Activated naive CD8-positive, alpha-beta T cell treated with anti-CD3 and anti-CD28 coated beads, Interleukin-2, amount 50 U/mL, for 24 hours (primary cell): Measurements from ENCODE around the gene BMPR2.
"Not testable (repeated sequence)": the region's sequence is repeated elsewhere in the genome, so short reads cannot be mapped to it uniquely, and the experiment has no call there.

Experiments used
- ATAC-seq: fragments of 150-1000 bp; cut with Tn5 transposase; one replicate; pipeline ENCODE4 v1.10.0; 2021
- DNase-seq: peaks from one replicate; pipeline ENCODE4 v3.0.0; 2021
- H3K27ac Mint-ChIP-seq: one replicate; pipeline ENCODE4 v1.8.0; 2021; ENCODE audit warnings: mild to moderate bottlenecking, mixed read lengths
- H3K27me3 Mint-ChIP-seq: one replicate; pipeline ENCODE4 v1.8.0; 2021; ENCODE audit warnings: mixed read lengths
- H3K36me3 Mint-ChIP-seq: one replicate; pipeline ENCODE4 v1.8.0; 2021; ENCODE audit warnings: low read depth, mixed read lengths
- H3K4me1 Mint-ChIP-seq: one replicate; pipeline ENCODE4 v1.8.0; 2021; ENCODE audit warnings: mixed read lengths
- H3K4me3 Mint-ChIP-seq: one replicate; pipeline ENCODE4 v1.8.0; 2021; ENCODE audit warnings: mild to moderate bottlenecking, moderate library complexity, mixed read lengths
- H3K9me3 Mint-ChIP-seq: one replicate; pipeline ENCODE4 v1.8.0; 2021; ENCODE audit warnings: mixed read lengths

The BMPR2 gene

GRCh38 chr2:202375609-202376408 lies at the start of gene BMPR2:
Gene BMPR2, plus strand, starts transcription at chr2:202376327. Its CDS starts 1,148 bp downstream, at chr2:202377475.
- Mint-ChIP-seq H3K27ac (peak within 1 kb of the TSS; percentile 87), H3K4me1 (peaks cover 28% of the 10 kb centered on the region), H3K36me3 (no peaks in the 10 kb centered on the region), H3K9me3 (no peaks in the 10 kb centered on the region), H3K4me3 (peak within 1 kb of the TSS; percentile 98), H3K27me3 (no peaks in the 10 kb centered on the region)
- ATAC-seq (peak; percentile 86), DNase-seq (peak; percentile 87)

- H3K4me3 Mint-ChIP-seq: no peak overlapping the region
- ATAC-seq (no peak), DNase-seq (no peak)
- no peaks in the 10 kb centered on the region for H3K4me1 Mint-ChIP-seq
- no peak overlapping the region for H3K27ac Mint-ChIP-seq
- H3K36me3 Mint-ChIP-seq: no peaks in the 10 kb centered on the region
- no peaks in the 10 kb centered on the region for H3K27me3 Mint-ChIP-seq
- H3K9me3 Mint-ChIP-seq: no peaks in the 10 kb centered on the region
Measured at GRCh38 chr2:202327858-202328257, 48.3 kb upstream of the BMPR2 start.

- Mint-ChIP-seq H3K4me3 (no peak overlapping the region), H3K27me3 (no peaks in the 10 kb centered on the region), H3K27ac (no peak overlapping the region), H3K36me3 (no peaks in the 10 kb centered on the region), H3K4me1 (no peaks in the 10 kb centered on the region), H3K9me3 (no peaks in the 10 kb centered on the region)
- no peak for ATAC-seq
- DNase-seq: no peak
Measured at GRCh38 chr2:202335791-202336467, 40.2 kb upstream of the BMPR2 start.

GRCh38 chr2:202337151-202337550 lies 39.0 kb upstream of the BMPR2 start:
- DNase-seq: no peak
- Mint-ChIP-seq H3K4me1 (no peaks in the 10 kb centered on the region), H3K9me3 (no peaks in the 10 kb centered on the region), H3K27me3 (no peaks in the 10 kb centered on the region), H3K27ac (no peak overlapping the region), H3K36me3 (no peaks in the 10 kb centered on the region), H3K4me3 (no peak overlapping the region)
- no peak for ATAC-seq

- no peak overlapping the region for H3K27ac Mint-ChIP-seq
- no peak for DNase-seq
- H3K36me3 Mint-ChIP-seq: no peaks in the 10 kb centered on the region
- H3K27me3 Mint-ChIP-seq: no peaks in the 10 kb centered on the region
- H3K4me1 Mint-ChIP-seq: no peaks in the 10 kb centered on the region
- no peak overlapping the region for H3K4me3 Mint-ChIP-seq
- H3K9me3 Mint-ChIP-seq: no peaks in the 10 kb centered on the region
- ATAC-seq: no peak
Measured at GRCh38 chr2:202337706-202338346, 38.3 kb upstream of the BMPR2 start.

- Mint-ChIP-seq H3K4me3 (no peak overlapping the region), H3K27ac (no peak overlapping the region), H3K9me3 (no peaks in the 10 kb centered on the region), H3K36me3 (no peaks in the 10 kb centered on the region), H3K27me3 (no peaks in the 10 kb centered on the region), H3K4me1 (no peaks in the 10 kb centered on the region)
- no peak for ATAC-seq
- DNase-seq: no peak
Measured at GRCh38 chr2:202339071-202339870, 36.9 kb upstream of the BMPR2 start.

GRCh38 chr2:202344178-202344577 lies 31.9 kb upstream of the BMPR2 start:
- Mint-ChIP-seq H3K9me3 (no peaks in the 10 kb centered on the region), H3K36me3 (no peaks in the 10 kb centered on the region), H3K4me3 (no peak overlapping the region), H3K27ac (no peak overlapping the region), H3K4me1 (no peaks in the 10 kb centered on the region), H3K27me3 (no peaks in the 10 kb centered on the region)
- DNase-seq: no peak
- no peak for ATAC-seq

- Mint-ChIP-seq H3K27ac (no peak overlapping the region), H3K4me1 (no peaks in the 10 kb centered on the region), H3K27me3 (no peaks in the 10 kb centered on the region), H3K9me3 (no peaks in the 10 kb centered on the region), H3K4me3 (no peak overlapping the region), H3K36me3 (no peaks in the 10 kb centered on the region)
- DNase-seq: no peak
- no peak for ATAC-seq
Measured at GRCh38 chr2:202346180-202346579, 29.9 kb upstream of the BMPR2 start.

- Mint-ChIP-seq H3K27me3 (no peaks in the 10 kb centered on the region), H3K9me3 (no peaks in the 10 kb centered on the region), H3K4me1 (no peaks in the 10 kb centered on the region), H3K4me3 (no peak overlapping the region), H3K27ac (no peak overlapping the region), H3K36me3 (no peaks in the 10 kb centered on the region)
- no peak for ATAC-seq
- no peak for DNase-seq
Measured at GRCh38 chr2:202353430-202353829, 22.7 kb upstream of the BMPR2 start.

- ATAC-seq: no peak
- Mint-ChIP-seq H3K9me3 (no peaks in the 10 kb centered on the region), H3K27me3 (no peaks in the 10 kb centered on the region), H3K4me1 (no peaks in the 10 kb centered on the region), H3K27ac (no peak overlapping the region), H3K4me3 (no peak overlapping the region), H3K36me3 (no peaks in the 10 kb centered on the region)
- DNase-seq: no peak
Measured at GRCh38 chr2:202355993-202356505, 20.1 kb upstream of the BMPR2 start.

GRCh38 chr2:202358924-202359323 lies 17.2 kb upstream of the BMPR2 start:
- H3K9me3 Mint-ChIP-seq, H3K27me3 Mint-ChIP-seq, H3K27ac Mint-ChIP-seq, H3K36me3 Mint-ChIP-seq, DNase-seq, H3K4me1 Mint-ChIP-seq, ATAC-seq, H3K4me3 Mint-ChIP-seq: not testable (repeated sequence)

- Mint-ChIP-seq H3K36me3 (no peaks in the 10 kb centered on the region), H3K27me3 (no peaks in the 10 kb centered on the region), H3K9me3 (no peaks in the 10 kb centered on the region), H3K4me1 (no peaks in the 10 kb centered on the region), H3K4me3 (no peak overlapping the region), H3K27ac (no peak overlapping the region)
- no peak for DNase-seq
- ATAC-seq: no peak
Measured at GRCh38 chr2:202360646-202361045, 15.5 kb upstream of the BMPR2 start.

GRCh38 chr2:202361108-202361507 lies 15.0 kb upstream of the BMPR2 start:
- Mint-ChIP-seq H3K27ac (no peak overlapping the region), H3K27me3 (no peaks in the 10 kb centered on the region), H3K9me3 (no peaks in the 10 kb centered on the region), H3K36me3 (no peaks in the 10 kb centered on the region), H3K4me1 (no peaks in the 10 kb centered on the region), H3K4me3 (no peak overlapping the region)
- ATAC-seq (no peak), DNase-seq (no peak)

GRCh38 chr2:202373490-202373889 lies 2.6 kb upstream of the BMPR2 start:
- H3K9me3 Mint-ChIP-seq: no peaks in the 10 kb centered on the region
- ATAC-seq (no peak), DNase-seq (no peak)
- no peak overlapping the region for H3K4me3 Mint-ChIP-seq
- H3K36me3 Mint-ChIP-seq: no peaks in the 10 kb centered on the region
- H3K4me1 Mint-ChIP-seq: peaks cover 18% of the 10 kb centered on the region
- H3K27ac Mint-ChIP-seq: no peak overlapping the region
- no peaks in the 10 kb centered on the region for H3K27me3 Mint-ChIP-seq
